T-helper 2 cell treated with Interferon-gamma antibody and Interleukin-4, amounts not matched to agents 5 μg/mL and 100 μg/mL, for 36 hours (primary cell): Measurements from ENCODE around the gene CAVIN3.

Source experiments
- DNase-seq: peaks from one replicate; pipeline ENCODE4 v3.0.0; 2021; ENCODE audit warnings: low spot score
- H3K27ac Mint-ChIP-seq: one replicate; pipeline ENCODE4 v1.8.0; 2021; ENCODE audit warnings: mild to moderate bottlenecking, mixed read lengths
- H3K27me3 Mint-ChIP-seq: one replicate; pipeline ENCODE4 v1.8.0; 2021; ENCODE audit warnings: low read depth, mixed read lengths
- H3K36me3 Mint-ChIP-seq: one replicate; pipeline ENCODE4 v1.8.0; 2021; ENCODE audit warnings: low read depth, mixed read lengths
- H3K4me1 Mint-ChIP-seq: one replicate; pipeline ENCODE4 v1.8.0; 2021; ENCODE audit warnings: low read depth, mixed read lengths
- H3K4me3 Mint-ChIP-seq: one replicate; pipeline ENCODE4 v1.8.0; 2022; ENCODE audit warnings: mild to moderate bottlenecking, moderate library complexity, mixed read lengths
- H3K9me3 Mint-ChIP-seq: one replicate; pipeline ENCODE4 v1.8.0; 2021; ENCODE audit warnings: mixed read lengths

CAVIN3 gene

GRCh38 chr11:6271598-6271997 lies 48.7 kb downstream of the CAVIN3 start:
- Mint-ChIP-seq H3K36me3 (no peaks in the 10 kb centered on the region), H3K27me3 (peaks cover 36% of the 10 kb centered on the region), H3K9me3 (no peaks in the 10 kb centered on the region), H3K4me1 (no peaks in the 10 kb centered on the region), H3K27ac (no peak overlapping the region), H3K4me3 (no peak overlapping the region)
- DNase-seq, result no peak

DNA sequence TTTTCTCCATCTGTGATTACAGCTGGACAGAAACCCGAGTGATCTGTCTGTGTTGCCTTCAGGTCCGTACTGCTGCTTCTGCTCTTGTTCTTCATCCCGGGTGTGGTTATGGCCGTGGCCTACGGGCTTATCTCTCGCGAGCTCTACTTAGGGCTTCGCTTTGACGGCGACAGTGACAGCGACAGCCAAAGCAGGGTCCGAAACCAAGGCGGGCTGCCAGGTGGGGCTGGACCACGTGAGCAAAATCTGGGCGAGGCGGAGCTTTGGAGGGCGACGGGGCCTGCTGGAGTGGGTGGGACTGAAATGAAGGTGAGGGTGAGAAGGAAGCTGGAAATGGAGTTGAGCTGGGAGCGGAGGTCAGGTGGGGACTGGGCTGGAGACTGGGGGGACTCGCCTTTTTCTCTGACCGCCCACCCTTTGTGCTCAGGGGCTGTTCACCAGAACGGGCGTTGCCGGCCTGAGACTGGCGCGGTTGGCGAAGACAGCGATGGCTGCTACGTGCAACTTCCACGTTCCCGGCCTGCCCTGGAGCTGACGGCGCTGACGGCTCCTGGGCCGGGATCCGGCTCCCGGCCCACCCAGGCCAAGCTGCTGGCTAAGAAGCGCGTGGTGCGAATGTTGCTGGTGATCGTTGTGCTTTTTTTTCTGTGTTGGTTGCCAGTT lies 49.6 kb downstream of the CAVIN3 start:
- no peak overlapping the region for H3K27ac Mint-ChIP-seq
- no peak for DNase-seq
- H3K9me3 Mint-ChIP-seq, result no peaks in the 10 kb centered on the region
- no peaks in the 10 kb centered on the region for H3K4me1 Mint-ChIP-seq
- H3K4me3 Mint-ChIP-seq, result no peak overlapping the region
- peaks cover 32% of the 10 kb centered on the region for H3K27me3 Mint-ChIP-seq
- no peaks in the 10 kb centered on the region for H3K36me3 Mint-ChIP-seq

GRCh38 chr11:6269994-6270393 lies 50.3 kb downstream of the CAVIN3 start:
- H3K4me1 Mint-ChIP-seq, result no peaks in the 10 kb centered on the region
- peak; percentile 10 for DNase-seq
- H3K9me3 Mint-ChIP-seq, result no peaks in the 10 kb centered on the region
- H3K27me3 Mint-ChIP-seq, result peaks cover 30% of the 10 kb centered on the region
- H3K27ac Mint-ChIP-seq, result no peak overlapping the region
- H3K36me3 Mint-ChIP-seq, result no peaks in the 10 kb centered on the region
- H3K4me3 Mint-ChIP-seq, result no peak overlapping the region
